ENCODE measurements around the gene TET1. TPM values are rescaled to one million over a fixed set of nuclear protein-coding genes. Genes with fewer than 3 reads are reported as not detected.
A peak's percentile ranks its signal among the peaks of the same experiment; 100 is the strongest.

Gene TET1
- polyA plus RNA-seq (2012; ENCODE audit: insufficient read length, low read depth): 2.4 TPM

DNA sequence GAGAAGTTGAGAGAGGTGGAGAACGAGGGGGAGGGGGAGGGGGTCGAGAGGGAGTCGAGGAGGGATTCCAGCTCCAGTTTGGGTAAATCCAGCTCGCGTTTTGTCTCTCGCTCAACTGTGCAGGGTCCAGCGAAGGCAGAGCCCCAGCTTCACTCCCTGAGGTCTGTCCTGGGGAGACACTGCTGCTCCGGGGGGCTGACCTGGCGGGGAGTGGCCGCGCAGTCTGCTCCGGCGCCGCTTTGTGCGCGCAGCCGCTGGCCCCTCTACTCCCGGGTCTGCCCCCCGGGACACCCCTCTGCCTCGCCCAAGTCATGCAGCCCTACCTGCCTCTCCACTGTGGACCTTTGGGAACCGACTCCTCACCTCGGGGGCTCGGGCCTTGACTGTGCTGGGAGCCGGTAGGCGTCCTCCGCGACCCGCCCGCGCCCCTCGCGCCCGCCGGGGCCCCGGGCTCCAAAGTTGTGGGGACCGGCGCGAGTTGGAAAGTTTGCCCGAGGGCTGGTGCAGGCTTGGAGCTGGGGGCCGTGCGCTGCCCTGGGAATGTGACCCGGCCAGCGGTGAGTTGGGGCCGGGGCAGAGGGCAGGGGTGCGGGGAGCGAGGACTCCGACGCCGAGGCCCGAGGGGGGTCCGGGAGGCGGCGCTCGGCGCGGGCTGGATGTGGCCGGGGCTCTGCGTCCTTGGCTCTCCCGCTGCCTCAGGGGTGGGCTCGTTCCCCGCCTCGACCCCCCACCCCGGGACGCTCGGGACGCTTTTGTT lies at the start of gene TET1:
TSS of gene TET1 (plus strand) at position 152 of the 757 bp plus-strand sequence. CDS start 12,002 bp downstream, outside the sequence.
- no peak for TF ChIP-seq FOXP2 (optimal IDR thresholded peaks at IDR 0.05; ENCODE audit: borderline replicate concordance, extremely low read depth, extremely low read length, insufficient read depth)
- no peak for TF ChIP-seq SIN3A (IDR thresholded peaks at IDR 0.05; ENCODE audit: borderline replicate concordance, insufficient read depth, low read length)
- TF ChIP-seq TAF1 (IDR thresholded peaks at IDR 0.05; ENCODE audit: borderline replicate concordance, insufficient read depth, low read length): peak; percentile 94
- peak; percentile 89 for TF ChIP-seq POLR2AphosphoS5 (IDR thresholded peaks at IDR 0.05; ENCODE audit: low read depth, low read length)
- TF ChIP-seq, protein P1, sequence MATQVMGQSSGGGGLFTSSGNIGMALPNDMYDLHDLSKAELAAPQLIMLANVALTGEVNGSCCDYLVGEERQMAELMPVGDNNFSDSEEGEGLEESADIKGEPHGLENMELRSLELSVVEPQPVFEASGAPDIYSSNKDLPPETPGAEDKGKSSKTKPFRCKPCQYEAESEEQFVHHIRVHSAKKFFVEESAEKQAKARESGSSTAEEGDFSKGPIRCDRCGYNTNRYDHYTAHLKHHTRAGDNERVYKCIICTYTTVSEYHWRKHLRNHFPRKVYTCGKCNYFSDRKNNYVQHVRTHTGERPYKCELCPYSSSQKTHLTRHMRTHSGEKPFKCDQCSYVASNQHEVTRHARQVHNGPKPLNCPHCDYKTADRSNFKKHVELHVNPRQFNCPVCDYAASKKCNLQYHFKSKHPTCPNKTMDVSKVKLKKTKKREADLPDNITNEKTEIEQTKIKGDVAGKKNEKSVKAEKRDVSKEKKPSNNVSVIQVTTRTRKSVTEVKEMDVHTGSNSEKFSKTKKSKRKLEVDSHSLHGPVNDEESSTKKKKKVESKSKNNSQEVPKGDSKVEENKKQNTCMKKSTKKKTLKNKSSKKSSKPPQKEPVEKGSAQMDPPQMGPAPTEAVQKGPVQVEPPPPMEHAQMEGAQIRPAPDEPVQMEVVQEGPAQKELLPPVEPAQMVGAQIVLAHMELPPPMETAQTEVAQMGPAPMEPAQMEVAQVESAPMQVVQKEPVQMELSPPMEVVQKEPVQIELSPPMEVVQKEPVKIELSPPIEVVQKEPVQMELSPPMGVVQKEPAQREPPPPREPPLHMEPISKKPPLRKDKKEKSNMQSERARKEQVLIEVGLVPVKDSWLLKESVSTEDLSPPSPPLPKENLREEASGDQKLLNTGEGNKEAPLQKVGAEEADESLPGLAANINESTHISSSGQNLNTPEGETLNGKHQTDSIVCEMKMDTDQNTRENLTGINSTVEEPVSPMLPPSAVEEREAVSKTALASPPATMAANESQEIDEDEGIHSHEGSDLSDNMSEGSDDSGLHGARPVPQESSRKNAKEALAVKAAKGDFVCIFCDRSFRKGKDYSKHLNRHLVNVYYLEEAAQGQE (IDR thresholded peaks at IDR 0.05; ENCODE audit: insufficient read depth in 1 of 2, low read depth in 2 of 2, low read length in 2 of 2): no peak

DNA sequence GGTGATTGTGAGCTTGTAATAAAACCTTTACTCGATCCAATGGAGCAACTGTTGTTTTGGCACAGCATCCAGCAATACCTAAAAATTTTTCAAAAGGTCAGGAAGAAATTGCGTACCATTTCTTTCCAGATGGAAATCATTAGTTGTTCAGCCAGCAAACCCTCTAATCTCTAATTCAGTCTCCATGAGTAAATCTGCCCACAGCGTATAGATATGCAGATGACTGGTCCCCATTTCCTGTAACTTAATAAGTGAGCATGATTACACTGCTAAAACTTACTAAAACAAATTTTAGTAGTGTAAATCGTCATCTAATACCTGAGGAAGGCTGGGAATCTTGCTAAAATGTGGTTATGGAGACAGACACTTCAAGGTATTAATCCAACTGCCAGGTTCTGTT lies 43.4 kb upstream of the TET1 start:
- TF ChIP-seq FOXP2 (optimal IDR thresholded peaks at IDR 0.05; ENCODE audit: borderline replicate concordance, extremely low read depth, extremely low read length, insufficient read depth) (no peak), POLR2AphosphoS5 (IDR thresholded peaks at IDR 0.05; ENCODE audit: low read depth, low read length) (no peak), SIN3A (IDR thresholded peaks at IDR 0.05; ENCODE audit: borderline replicate concordance, insufficient read depth, low read length) (no peak), TAF1 (IDR thresholded peaks at IDR 0.05; ENCODE audit: borderline replicate concordance, insufficient read depth, low read length) (no peak)
- TF ChIP-seq, protein P1 (IDR thresholded peaks at IDR 0.05; ENCODE audit: insufficient read depth in 1 of 2, low read depth in 2 of 2, low read length in 2 of 2): no peak

DNA sequence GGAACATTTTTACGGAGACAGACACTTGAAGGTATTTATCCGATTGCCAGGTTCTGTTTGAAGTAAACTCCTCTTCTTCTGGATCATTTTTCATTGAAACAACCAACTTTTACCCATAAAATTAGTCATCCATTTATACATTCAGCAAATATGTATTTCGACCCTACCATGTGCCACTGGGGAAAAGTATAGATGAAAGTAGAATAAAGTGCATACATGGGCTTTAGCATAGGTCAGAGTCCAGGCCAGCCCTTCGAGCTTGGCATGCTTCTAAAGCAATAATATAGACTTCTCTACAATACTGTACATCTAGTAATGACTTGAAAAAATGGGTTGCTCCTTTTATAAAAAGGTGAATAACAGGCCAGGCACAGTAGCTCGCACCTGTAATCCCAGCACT lies 42.9 kb upstream of the TET1 start:
- no peak for TF ChIP-seq FOXP2 (optimal IDR thresholded peaks at IDR 0.05; ENCODE audit: borderline replicate concordance, extremely low read depth, extremely low read length, insufficient read depth)
- TF ChIP-seq POLR2AphosphoS5 (IDR thresholded peaks at IDR 0.05; ENCODE audit: low read depth, low read length): no peak
- TF ChIP-seq, protein P1 (IDR thresholded peaks at IDR 0.05; ENCODE audit: insufficient read depth in 1 of 2, low read depth in 2 of 2, low read length in 2 of 2): no peak
- no peak for TF ChIP-seq SIN3A (IDR thresholded peaks at IDR 0.05; ENCODE audit: borderline replicate concordance, insufficient read depth, low read length)
- no peak for TF ChIP-seq TAF1 (IDR thresholded peaks at IDR 0.05; ENCODE audit: borderline replicate concordance, insufficient read depth, low read length)

DNA sequence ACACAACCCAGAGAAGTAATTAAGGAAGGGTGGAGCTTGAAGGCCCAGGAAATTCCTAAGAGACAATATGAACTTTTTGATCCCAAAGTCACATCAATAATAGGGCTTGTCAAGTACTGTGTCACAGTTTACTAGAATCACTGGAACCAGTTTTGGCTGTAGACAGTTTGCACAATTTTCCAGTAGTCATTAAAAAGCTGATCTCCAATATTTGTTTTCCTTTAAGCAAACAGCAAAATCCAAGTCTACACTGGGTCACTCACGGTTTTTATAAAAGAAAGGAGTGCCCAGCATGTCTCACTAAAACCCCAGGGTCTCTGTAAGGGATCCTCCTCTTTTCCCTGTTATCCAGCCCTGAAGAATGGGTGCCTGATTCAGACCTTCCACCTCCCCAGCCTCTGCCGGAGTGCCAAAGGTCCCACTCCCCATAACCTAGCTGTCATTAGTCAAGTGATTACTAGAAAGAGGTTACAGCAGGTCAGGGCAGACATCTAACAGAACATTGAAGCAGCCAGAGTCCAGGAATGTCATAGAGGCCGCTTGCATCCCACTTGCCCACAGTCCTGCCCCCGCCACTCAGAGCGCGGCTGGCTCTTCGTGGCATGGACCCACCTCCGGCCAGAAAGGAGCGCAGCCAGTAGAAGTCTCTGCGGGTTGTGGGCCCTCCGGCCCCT lies 33.4 kb upstream of the TET1 start:
- TF ChIP-seq, protein P1 (IDR thresholded peaks at IDR 0.05; ENCODE audit: insufficient read depth in 1 of 2, low read depth in 2 of 2, low read length in 2 of 2): no peak
- TF ChIP-seq SIN3A (IDR thresholded peaks at IDR 0.05; ENCODE audit: borderline replicate concordance, insufficient read depth, low read length) (no peak), POLR2AphosphoS5 (IDR thresholded peaks at IDR 0.05; ENCODE audit: low read depth, low read length) (no peak), FOXP2 (optimal IDR thresholded peaks at IDR 0.05; ENCODE audit: borderline replicate concordance, extremely low read depth, extremely low read length, insufficient read depth) (no peak), TAF1 (IDR thresholded peaks at IDR 0.05; ENCODE audit: borderline replicate concordance, insufficient read depth, low read length) (no peak)

Measured in PFSK-1 (cell line).